ENCODE data around the gene EIF1AY.

DNA sequence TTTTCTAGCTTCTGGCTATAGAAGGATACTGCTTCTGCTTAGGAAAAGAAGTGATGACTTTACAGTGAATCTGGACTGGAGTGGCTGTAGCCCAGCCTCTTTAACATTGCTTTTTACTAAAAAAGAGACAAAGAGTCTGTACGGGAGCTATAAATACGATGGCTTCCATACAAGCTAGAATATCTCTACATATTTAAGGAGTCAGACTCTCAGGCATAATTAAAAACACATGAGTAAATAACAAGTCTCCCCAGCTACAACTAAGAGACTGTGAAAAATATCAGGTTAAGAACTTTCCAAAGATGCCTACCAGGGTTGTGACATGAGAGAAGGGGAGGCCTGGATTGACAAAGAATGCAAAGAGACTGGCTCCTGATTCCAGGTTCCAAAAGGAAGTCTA is 19.8 kb upstream of the EIF1AY start:
- TF ChIP-seq, protein P1, sequence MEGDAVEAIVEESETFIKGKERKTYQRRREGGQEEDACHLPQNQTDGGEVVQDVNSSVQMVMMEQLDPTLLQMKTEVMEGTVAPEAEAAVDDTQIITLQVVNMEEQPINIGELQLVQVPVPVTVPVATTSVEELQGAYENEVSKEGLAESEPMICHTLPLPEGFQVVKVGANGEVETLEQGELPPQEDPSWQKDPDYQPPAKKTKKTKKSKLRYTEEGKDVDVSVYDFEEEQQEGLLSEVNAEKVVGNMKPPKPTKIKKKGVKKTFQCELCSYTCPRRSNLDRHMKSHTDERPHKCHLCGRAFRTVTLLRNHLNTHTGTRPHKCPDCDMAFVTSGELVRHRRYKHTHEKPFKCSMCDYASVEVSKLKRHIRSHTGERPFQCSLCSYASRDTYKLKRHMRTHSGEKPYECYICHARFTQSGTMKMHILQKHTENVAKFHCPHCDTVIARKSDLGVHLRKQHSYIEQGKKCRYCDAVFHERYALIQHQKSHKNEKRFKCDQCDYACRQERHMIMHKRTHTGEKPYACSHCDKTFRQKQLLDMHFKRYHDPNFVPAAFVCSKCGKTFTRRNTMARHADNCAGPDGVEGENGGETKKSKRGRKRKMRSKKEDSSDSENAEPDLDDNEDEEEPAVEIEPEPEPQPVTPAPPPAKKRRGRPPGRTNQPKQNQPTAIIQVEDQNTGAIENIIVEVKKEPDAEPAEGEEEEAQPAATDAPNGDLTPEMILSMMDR (conservative IDR thresholded peaks at IDR 0.05), result no peak
- no peak for TF ChIP-seq ZFX (IDR thresholded peaks at IDR 0.05)

All from C4-2B (cell line).